ENCODE results near the gene LUC7L2. TPM values are rescaled to one million over a fixed set of nuclear protein-coding genes. Genes with fewer than 3 reads are reported as not detected.

The LUC7L2 gene
- total RNA-seq, 1 experiment from 2014 or later, result 94.4 TPM

DNA sequence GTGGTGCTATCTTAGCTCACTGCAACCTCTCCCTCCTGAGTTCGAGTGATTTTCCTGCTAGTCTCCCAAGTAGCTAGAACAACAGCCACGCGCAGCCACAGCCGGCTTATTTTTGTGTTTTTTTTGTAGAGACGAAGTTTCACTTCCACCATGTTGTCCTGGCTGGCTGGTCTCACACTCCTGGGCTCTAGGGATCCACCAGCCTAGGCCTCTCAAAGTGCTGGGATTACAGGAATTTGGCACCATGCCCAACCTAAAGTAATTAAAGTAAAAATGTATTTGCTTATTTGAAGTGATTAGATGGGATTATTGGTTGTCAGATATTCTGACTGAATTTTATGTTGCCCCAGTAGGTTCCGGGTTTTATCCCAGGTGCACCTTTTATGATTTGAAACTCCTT lies 22.7 kb downstream of the LUC7L2 start:
- Mint-ChIP-seq H3K9me3 (no peaks in the 10 kb centered on the region; the same call in 1 of the 2 replicates), H3K4me1 (no peaks in the 10 kb centered on the region), H3K4me3 (no peak overlapping the region), H3K27me3 (ENCODE audit: low read depth) (no peaks in the 10 kb centered on the region), H3K36me3 (peaks cover 45% of the 10 kb centered on the region), H3K27ac (no peak overlapping the region)
- POLR2A ChIA-PET, result no interaction called here
- TF ChIP-seq NFE2L1 (CRISPR knock-in tag; IDR thresholded peaks at IDR 0.05), result no peak
- TF ChIP-seq, protein P1, sequence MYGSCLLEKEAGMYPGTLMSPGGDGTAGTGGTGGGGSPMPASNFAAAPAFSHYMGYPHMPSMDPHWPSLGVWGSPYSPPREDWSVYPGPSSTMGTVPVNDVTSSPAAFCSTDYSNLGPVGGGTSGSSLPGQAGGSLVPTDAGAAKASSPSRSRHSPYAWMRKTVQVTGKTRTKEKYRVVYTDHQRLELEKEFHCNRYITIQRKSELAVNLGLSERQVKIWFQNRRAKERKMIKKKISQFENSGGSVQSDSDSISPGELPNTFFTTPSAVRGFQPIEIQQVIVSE (CRISPR knock-in tag; IDR thresholded peaks at IDR 0.05; ENCODE audit: borderline replicate concordance), result no peak
- no peak for TF ChIP-seq EMX1 (CRISPR knock-in tag; IDR thresholded peaks at IDR 0.05)
- TF ChIP-seq HMGA2 (CRISPR knock-in tag; IDR thresholded peaks at IDR 0.05), result no peak
- TF ChIP-seq, protein P2, sequence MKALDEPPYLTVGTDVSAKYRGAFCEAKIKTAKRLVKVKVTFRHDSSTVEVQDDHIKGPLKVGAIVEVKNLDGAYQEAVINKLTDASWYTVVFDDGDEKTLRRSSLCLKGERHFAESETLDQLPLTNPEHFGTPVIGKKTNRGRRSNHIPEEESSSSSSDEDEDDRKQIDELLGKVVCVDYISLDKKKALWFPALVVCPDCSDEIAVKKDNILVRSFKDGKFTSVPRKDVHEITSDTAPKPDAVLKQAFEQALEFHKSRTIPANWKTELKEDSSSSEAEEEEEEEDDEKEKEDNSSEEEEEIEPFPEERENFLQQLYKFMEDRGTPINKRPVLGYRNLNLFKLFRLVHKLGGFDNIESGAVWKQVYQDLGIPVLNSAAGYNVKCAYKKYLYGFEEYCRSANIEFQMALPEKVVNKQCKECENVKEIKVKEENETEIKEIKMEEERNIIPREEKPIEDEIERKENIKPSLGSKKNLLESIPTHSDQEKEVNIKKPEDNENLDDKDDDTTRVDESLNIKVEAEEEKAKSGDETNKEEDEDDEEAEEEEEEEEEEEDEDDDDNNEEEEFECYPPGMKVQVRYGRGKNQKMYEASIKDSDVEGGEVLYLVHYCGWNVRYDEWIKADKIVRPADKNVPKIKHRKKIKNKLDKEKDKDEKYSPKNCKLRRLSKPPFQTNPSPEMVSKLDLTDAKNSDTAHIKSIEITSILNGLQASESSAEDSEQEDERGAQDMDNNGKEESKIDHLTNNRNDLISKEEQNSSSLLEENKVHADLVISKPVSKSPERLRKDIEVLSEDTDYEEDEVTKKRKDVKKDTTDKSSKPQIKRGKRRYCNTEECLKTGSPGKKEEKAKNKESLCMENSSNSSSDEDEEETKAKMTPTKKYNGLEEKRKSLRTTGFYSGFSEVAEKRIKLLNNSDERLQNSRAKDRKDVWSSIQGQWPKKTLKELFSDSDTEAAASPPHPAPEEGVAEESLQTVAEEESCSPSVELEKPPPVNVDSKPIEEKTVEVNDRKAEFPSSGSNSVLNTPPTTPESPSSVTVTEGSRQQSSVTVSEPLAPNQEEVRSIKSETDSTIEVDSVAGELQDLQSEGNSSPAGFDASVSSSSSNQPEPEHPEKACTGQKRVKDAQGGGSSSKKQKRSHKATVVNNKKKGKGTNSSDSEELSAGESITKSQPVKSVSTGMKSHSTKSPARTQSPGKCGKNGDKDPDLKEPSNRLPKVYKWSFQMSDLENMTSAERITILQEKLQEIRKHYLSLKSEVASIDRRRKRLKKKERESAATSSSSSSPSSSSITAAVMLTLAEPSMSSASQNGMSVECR (CRISPR knock-in tag; IDR thresholded peaks at IDR 0.05; ENCODE audit: borderline replicate concordance), result no peak
- TF ChIP-seq JAZF1 (CRISPR knock-in tag; IDR thresholded peaks at IDR 0.05), result no peak
- TF ChIP-seq, protein P3, sequence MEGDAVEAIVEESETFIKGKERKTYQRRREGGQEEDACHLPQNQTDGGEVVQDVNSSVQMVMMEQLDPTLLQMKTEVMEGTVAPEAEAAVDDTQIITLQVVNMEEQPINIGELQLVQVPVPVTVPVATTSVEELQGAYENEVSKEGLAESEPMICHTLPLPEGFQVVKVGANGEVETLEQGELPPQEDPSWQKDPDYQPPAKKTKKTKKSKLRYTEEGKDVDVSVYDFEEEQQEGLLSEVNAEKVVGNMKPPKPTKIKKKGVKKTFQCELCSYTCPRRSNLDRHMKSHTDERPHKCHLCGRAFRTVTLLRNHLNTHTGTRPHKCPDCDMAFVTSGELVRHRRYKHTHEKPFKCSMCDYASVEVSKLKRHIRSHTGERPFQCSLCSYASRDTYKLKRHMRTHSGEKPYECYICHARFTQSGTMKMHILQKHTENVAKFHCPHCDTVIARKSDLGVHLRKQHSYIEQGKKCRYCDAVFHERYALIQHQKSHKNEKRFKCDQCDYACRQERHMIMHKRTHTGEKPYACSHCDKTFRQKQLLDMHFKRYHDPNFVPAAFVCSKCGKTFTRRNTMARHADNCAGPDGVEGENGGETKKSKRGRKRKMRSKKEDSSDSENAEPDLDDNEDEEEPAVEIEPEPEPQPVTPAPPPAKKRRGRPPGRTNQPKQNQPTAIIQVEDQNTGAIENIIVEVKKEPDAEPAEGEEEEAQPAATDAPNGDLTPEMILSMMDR (IDR thresholded peaks at IDR 0.05), result no peak
- TF ChIP-seq IRF2 (CRISPR knock-in tag; IDR thresholded peaks at IDR 0.05; ENCODE audit: borderline replicate concordance, low read depth), result no peak
- no peak for TF ChIP-seq CREB1 (CRISPR knock-in tag; IDR thresholded peaks at IDR 0.05)
- no peak for TF ChIP-seq CREM (CRISPR knock-in tag; IDR thresholded peaks at IDR 0.05)
- TF ChIP-seq ATF1 (CRISPR knock-in tag; IDR thresholded peaks at IDR 0.05), result no peak
- no peak for TF ChIP-seq OVOL2 (CRISPR knock-in tag; IDR thresholded peaks at IDR 0.05; ENCODE audit: borderline replicate concordance)
- TF ChIP-seq, protein P4, sequence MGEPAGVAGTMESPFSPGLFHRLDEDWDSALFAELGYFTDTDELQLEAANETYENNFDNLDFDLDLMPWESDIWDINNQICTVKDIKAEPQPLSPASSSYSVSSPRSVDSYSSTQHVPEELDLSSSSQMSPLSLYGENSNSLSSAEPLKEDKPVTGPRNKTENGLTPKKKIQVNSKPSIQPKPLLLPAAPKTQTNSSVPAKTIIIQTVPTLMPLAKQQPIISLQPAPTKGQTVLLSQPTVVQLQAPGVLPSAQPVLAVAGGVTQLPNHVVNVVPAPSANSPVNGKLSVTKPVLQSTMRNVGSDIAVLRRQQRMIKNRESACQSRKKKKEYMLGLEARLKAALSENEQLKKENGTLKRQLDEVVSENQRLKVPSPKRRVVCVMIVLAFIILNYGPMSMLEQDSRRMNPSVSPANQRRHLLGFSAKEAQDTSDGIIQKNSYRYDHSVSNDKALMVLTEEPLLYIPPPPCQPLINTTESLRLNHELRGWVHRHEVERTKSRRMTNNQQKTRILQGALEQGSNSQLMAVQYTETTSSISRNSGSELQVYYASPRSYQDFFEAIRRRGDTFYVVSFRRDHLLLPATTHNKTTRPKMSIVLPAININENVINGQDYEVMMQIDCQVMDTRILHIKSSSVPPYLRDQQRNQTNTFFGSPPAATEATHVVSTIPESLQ (CRISPR knock-in tag; IDR thresholded peaks at IDR 0.05), result no peak
- TF ChIP-seq GABPB1 (CRISPR knock-in tag; IDR thresholded peaks at IDR 0.05), result no peak
- no peak for TF ChIP-seq SMAD4 (CRISPR knock-in tag; IDR thresholded peaks at IDR 0.05)
- no peak for TF ChIP-seq GTF2I (CRISPR knock-in tag; conservative IDR thresholded peaks at IDR 0.05)
- no peak for TF ChIP-seq ZNF423 (CRISPR knock-in tag; IDR thresholded peaks at IDR 0.05)
- TF ChIP-seq, protein P5, sequence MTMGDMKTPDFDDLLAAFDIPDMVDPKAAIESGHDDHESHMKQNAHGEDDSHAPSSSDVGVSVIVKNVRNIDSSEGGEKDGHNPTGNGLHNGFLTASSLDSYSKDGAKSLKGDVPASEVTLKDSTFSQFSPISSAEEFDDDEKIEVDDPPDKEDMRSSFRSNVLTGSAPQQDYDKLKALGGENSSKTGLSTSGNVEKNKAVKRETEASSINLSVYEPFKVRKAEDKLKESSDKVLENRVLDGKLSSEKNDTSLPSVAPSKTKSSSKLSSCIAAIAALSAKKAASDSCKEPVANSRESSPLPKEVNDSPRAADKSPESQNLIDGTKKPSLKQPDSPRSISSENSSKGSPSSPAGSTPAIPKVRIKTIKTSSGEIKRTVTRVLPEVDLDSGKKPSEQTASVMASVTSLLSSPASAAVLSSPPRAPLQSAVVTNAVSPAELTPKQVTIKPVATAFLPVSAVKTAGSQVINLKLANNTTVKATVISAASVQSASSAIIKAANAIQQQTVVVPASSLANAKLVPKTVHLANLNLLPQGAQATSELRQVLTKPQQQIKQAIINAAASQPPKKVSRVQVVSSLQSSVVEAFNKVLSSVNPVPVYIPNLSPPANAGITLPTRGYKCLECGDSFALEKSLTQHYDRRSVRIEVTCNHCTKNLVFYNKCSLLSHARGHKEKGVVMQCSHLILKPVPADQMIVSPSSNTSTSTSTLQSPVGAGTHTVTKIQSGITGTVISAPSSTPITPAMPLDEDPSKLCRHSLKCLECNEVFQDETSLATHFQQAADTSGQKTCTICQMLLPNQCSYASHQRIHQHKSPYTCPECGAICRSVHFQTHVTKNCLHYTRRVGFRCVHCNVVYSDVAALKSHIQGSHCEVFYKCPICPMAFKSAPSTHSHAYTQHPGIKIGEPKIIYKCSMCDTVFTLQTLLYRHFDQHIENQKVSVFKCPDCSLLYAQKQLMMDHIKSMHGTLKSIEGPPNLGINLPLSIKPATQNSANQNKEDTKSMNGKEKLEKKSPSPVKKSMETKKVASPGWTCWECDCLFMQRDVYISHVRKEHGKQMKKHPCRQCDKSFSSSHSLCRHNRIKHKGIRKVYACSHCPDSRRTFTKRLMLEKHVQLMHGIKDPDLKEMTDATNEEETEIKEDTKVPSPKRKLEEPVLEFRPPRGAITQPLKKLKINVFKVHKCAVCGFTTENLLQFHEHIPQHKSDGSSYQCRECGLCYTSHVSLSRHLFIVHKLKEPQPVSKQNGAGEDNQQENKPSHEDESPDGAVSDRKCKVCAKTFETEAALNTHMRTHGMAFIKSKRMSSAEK (CRISPR knock-in tag; IDR thresholded peaks at IDR 0.05; ENCODE audit: borderline replicate concordance), result no peak
- TF ChIP-seq KAT7 (CRISPR knock-in tag; IDR thresholded peaks at IDR 0.05; ENCODE audit: borderline replicate concordance), result no peak
- TF ChIP-seq, protein P6, sequence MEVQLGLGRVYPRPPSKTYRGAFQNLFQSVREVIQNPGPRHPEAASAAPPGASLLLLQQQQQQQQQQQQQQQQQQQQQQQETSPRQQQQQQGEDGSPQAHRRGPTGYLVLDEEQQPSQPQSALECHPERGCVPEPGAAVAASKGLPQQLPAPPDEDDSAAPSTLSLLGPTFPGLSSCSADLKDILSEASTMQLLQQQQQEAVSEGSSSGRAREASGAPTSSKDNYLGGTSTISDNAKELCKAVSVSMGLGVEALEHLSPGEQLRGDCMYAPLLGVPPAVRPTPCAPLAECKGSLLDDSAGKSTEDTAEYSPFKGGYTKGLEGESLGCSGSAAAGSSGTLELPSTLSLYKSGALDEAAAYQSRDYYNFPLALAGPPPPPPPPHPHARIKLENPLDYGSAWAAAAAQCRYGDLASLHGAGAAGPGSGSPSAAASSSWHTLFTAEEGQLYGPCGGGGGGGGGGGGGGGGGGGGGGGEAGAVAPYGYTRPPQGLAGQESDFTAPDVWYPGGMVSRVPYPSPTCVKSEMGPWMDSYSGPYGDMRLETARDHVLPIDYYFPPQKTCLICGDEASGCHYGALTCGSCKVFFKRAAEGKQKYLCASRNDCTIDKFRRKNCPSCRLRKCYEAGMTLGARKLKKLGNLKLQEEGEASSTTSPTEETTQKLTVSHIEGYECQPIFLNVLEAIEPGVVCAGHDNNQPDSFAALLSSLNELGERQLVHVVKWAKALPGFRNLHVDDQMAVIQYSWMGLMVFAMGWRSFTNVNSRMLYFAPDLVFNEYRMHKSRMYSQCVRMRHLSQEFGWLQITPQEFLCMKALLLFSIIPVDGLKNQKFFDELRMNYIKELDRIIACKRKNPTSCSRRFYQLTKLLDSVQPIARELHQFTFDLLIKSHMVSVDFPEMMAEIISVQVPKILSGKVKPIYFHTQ (CRISPR knock-in tag; IDR thresholded peaks at IDR 0.05), result no peak
- ATAC-seq, result no peak
- CTCF ChIA-PET, result no interaction called here
- no peak for DNase-seq (ENCODE audit: low spot score)
